GM08714 (cell line): Measurements from ENCODE around the gene SLC15A3.

Source experiments
- H3K4me3 ChIP-seq: fragments of 200-500 bp; sonication (Bioruptor generic); 2 replicates; pipeline ENCODE4 v1.5.1; 2014; ENCODE audit warnings: mild to moderate bottlenecking, low read length, inconsistent platforms
- ZNF274 ChIP-seq: IDR thresholded peaks from 2 replicates; pipeline ENCODE4 v1.6.1; 2012; ENCODE audit warnings: mild to moderate bottlenecking, low read depth, low read length

The SLC15A3 gene

GRCh38 chr11:60913793-60914632 is 38.0 kb downstream of the SLC15A3 start, which contains the start of gene TMEM109:
Gene TMEM109 (plus strand): TSS chr11:60914158. CDS start chr11:60919694, 5,536 bp downstream.
- no peak for TF ChIP-seq ZNF274
- peak within 1 kb of the TSS; percentile 66 for H3K4me3 ChIP-seq

- no peak for TF ChIP-seq ZNF274
- H3K4me3 ChIP-seq, result no peak overlapping the region; the same call in 1 of the 2 replicates
These were observed 39.0 kb downstream of the SLC15A3 start for GRCh38 chr11:60912851-60913528.

DNA sequence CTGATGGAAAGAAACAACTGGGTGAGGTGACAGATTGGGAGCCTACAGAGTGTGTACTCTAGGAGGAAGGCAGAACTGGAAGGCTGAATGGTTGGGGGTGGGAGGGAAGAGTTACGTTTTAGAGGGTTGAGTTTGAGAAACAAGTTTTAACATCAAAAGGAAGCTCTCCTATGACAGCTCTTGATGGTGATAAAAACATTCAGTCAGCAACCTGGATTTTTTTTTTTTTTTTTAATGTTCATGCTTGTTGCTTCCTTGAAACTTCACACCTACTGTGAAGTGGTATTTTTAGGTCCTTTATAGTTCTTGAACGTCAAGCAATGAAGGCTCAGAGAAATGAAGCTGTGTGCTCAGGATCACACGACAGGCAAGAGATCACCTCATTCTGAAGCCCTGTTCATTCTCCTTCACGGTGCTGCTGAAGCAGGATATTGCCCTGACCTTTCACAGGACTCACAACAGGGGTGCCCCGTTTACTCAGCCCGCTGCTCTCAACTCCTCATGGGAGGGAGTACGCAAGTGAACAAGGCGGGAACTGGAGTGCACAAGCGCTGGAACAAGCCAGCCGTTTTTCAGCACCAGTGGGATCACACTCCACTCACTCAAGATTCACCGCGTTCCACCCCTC is 39.6 kb downstream of the SLC15A3 start:
- TF ChIP-seq ZNF274, result no peak
- H3K4me3 ChIP-seq, result no peak overlapping the region

DNA sequence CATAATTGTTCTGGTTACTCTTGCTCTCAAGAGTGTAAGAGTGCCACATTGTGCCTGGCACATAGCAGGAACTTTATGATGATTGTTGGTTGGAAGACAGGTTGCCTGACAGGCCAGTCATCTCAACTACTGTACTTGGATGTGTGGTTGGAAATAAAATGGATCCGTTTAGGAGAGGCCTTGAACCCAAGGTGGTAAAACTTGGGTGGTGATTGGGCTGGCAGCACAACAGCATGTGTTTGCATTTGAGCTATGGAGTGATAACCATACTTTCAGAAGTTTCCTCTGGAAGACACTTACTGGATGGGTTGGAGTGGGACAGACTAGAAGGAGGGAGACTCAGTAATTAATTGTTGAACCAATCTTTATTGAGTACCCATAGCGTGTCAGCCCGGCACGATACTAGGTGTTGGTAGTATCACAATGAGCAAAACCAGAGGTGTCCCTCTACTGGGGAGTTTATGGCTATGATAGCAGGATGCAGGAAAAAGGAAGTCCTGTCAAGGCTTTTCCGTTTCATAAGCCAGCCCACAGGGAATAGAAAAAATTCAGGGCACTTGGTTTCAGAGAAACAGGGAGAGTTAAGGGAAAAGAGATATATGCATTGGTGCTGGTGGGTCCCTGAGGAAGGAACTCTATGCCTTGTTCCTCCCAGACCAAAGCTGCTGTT is 41.1 kb downstream of the SLC15A3 start:
- no peak overlapping the region; the same call in 1 of the 2 replicates for H3K4me3 ChIP-seq

GRCh38 chr11:60910281-60910687 is 41.7 kb downstream of the SLC15A3 start:
- no peak for TF ChIP-seq ZNF274
- H3K4me3 ChIP-seq, result no peak overlapping the region; the same call in 1 of the 2 replicates

More for the DNA sequence above, 41.1 kb downstream of the SLC15A3 start:
- no peak for TF ChIP-seq ZNF274

DNA sequence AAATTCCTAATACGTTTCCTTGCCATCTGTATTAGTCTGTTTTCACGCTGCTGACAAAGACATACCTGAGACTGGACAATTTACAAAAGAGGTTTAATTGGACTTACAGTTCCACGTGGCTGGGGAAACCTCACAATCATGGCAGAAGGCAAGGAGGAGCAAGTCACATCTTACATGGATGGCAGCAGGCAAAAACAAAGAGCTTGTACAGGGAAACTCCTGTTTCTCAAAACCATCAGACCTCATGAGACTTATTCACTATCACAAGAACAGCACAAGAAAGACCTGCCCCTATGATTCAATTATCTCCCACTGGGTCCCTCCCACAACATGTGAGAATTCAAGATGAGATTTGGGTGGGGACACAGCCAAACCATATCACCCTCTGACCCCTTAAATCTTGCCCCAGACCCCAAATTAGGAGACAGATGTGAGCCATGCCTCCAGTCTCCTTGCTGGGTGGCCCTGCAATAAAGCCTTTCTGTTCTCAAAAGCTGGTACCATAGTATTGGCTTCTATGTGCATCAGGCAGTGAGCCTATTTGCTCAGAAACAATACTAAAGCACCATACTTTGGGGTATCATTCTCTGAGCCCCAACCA is 42.2 kb downstream of the SLC15A3 start:
- H3K4me3 ChIP-seq, result peak overlapping the region; percentile 25; the same call in 1 of the 2 replicates

- no peak overlapping the region for H3K4me3 ChIP-seq
- no peak for TF ChIP-seq ZNF274
These were observed 43.2 kb downstream of the SLC15A3 start for GRCh38 chr11:60908803-60909202.

GRCh38 chr11:60906132-60906972 is 45.6 kb downstream of the SLC15A3 start, which contains the start of gene PRPF19:
Gene PRPF19 (minus strand): TSS chr11:60906585. CDS start chr11:60906382, 203 bp downstream.
- no peak for TF ChIP-seq ZNF274
- peak within 1 kb of the TSS; percentile 96 for H3K4me3 ChIP-seq

DNA sequence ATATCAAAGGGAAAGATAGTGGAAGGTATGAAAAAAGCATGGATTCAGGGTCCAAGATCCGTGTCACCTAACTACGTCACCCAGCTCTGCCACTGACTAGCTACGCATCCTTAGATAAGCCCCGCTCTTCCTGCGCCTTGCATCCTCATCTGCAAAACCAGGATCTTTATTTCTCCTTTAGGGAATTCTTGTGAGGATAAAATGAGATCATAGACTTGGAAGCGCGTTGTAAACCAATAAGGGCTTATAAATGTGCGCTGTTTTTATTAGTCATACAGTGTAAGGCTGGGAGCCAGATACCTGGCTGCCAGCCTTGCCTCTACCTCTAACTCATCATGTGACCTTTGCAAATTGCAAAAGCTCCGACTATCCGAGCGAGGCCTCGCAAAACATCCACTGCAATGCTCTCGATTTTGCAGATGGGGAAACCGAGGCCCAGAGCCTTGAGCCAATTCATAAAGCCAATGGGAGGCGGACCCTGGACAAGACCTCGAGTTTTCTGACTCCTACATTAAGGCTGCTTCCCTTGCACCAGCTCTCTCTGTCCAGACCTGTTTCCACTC is 46.3 kb downstream of the SLC15A3 start:
- TF ChIP-seq ZNF274, result no peak
- H3K4me3 ChIP-seq, result peak overlapping the region; percentile 96

GRCh38 chr11:60905047-60905446 is 46.9 kb downstream of the SLC15A3 start:
- TF ChIP-seq ZNF274, result no peak
- H3K4me3 ChIP-seq, result peak overlapping the region; percentile 96

GRCh38 chr11:60902625-60903024 is 49.4 kb downstream of the SLC15A3 start:
- TF ChIP-seq ZNF274, result no peak
- no peak overlapping the region for H3K4me3 ChIP-seq

GRCh38 chr11:60900673-60901404 is 51.1 kb downstream of the SLC15A3 start:
- H3K4me3 ChIP-seq, result no peak overlapping the region
- TF ChIP-seq ZNF274, result no peak
